H1 (cell line): ENCODE results near the gene COL25A1. TPM values are rescaled to one million over a fixed set of nuclear protein-coding genes. Genes with fewer than 3 reads are reported as not detected.

Source experiments
- CTCF ChIA-PET: fragments of 300-600 bp; sonication (Branson Sonifier 250); formaldehyde crosslinking; loops from one replicate; lab custom pipeline; 2021; ENCODE audit not compliant: partially characterized antibody; lab: Charles Lee
- POLR2A ChIA-PET: fragments of 300-600 bp; sonication (Branson Sonifier 250); formaldehyde crosslinking; loops from one replicate; lab custom pipeline; 2021; ENCODE audit warnings: inconsistent platforms; ENCODE audit not compliant: partially characterized antibody; lab: Charles Lee
- DNase-seq, 2 experiments: peaks; one replicate each; pipeline versions ENCODE4 v3.0.0 to v3.0.0-alpha.2; 2010 to 2022; ENCODE audit warnings: low spot score in 2 of 2, low read depth in 1 of 2, mixed read lengths in 1 of 2
- FAIRE-seq: peaks from 2 replicates; lab custom pipeline; 2011; peaks lifted over from hg19 to GRCh38; lab: Jason Lieb, UNC
- H2AFZ ChIP-seq: 2 replicates; pipeline ENCODE4 v1.8.1; 2012; ENCODE audit warnings: low read length, inconsistent platforms
- H2AK5ac ChIP-seq: 2 replicates; pipeline ENCODE4 v1.6.1; 2013; ENCODE audit warnings: low read depth, low read length
- H2BK120ac ChIP-seq: replicated peaks from 2 replicates; pipeline ENCODE3; 2013; ENCODE audit warnings: low read depth, low read length, inconsistent platforms
- H2BK12ac ChIP-seq: 2 replicates; pipeline ENCODE4 v1.6.1; 2013; ENCODE audit warnings: low read depth, low read length
- H2BK15ac ChIP-seq: 2 replicates; pipeline ENCODE4 v1.6.1; 2013; ENCODE audit warnings: low read length
- H2BK20ac ChIP-seq: 2 replicates; pipeline ENCODE4 v1.6.1; 2013; ENCODE audit warnings: low read length
- H2BK5ac ChIP-seq: 2 replicates; pipeline ENCODE4 v1.6.1; 2013; ENCODE audit warnings: low read depth, low read length
- H3K14ac ChIP-seq: 2 replicates; pipeline ENCODE4 v1.6.1; 2013; ENCODE audit warnings: inconsistent platforms; ENCODE audit not compliant: insufficient read length
- H3K18ac ChIP-seq: 2 replicates; pipeline ENCODE4 v1.6.1; 2013; ENCODE audit warnings: low read length; ENCODE audit errors: extremely low read depth
- H3K23ac ChIP-seq: 2 replicates; pipeline ENCODE4 v1.6.1; 2013; ENCODE audit warnings: inconsistent platforms; ENCODE audit not compliant: insufficient read length
- H3K23me2 ChIP-seq: 2 replicates; pipeline ENCODE4 v1.6.1; 2013; ENCODE audit warnings: low read depth, low read length
- H3K27ac ChIP-seq: 2 replicates; pipeline ENCODE4 v1.6.1; 2011; ENCODE audit warnings: low read depth, low read length, inconsistent platforms
- H3K27me3 ChIP-seq, 4 experiments: replicated peaks in 1 of 4; 1 replicate in 1 of 4; 2 replicates in 3 of 4; pipeline versions ENCODE4 v1.6.1 to v1.8.1; 2011 to 2013; ENCODE audit warnings: low read length in 3 of 4, mild to moderate bottlenecking in 3 of 4, inconsistent platforms in 2 of 4, mixed read lengths in 2 of 4, moderate library complexity in 1 of 4; ENCODE audit not compliant: control insufficient read depth in 3 of 4, insufficient read depth in 3 of 4; ENCODE audit errors: extremely low read depth in 1 of 4
- H3K36me3 ChIP-seq, 4 experiments: 2 replicates each; pipeline versions ENCODE4 v1.6.1 to v1.8.1; 2011 to 2013; ENCODE audit warnings: mild to moderate bottlenecking in 4 of 4, low read length in 3 of 4, moderate library complexity in 2 of 4, control low read depth in 1 of 4, inconsistent platforms in 1 of 4; ENCODE audit not compliant: insufficient read depth in 4 of 4, control insufficient read depth in 2 of 4
- H3K4ac ChIP-seq: replicated peaks from 2 replicates; pipeline ENCODE3; 2013; ENCODE audit warnings: low read length, low read depth, mixed read lengths, inconsistent platforms; ENCODE audit not compliant: insufficient read length
- H3K4me1 ChIP-seq, 4 experiments: replicated peaks in 1 of 4; 1 replicate in 1 of 4; 2 replicates in 3 of 4; pipeline versions ENCODE4 v1.6.1 to v1.8.1; 2011 to 2013; ENCODE audit warnings: low read length in 3 of 4, inconsistent platforms in 2 of 4, mixed read lengths in 1 of 4; ENCODE audit not compliant: insufficient read depth in 4 of 4, control insufficient read depth in 3 of 4
- H3K4me2 ChIP-seq, 2 experiments: 2 replicates each; pipeline versions ENCODE4 v1.6.1 to v1.8.1; 2011 to 2013; ENCODE audit warnings: low read depth in 2 of 2, low read length in 2 of 2, control low read depth in 1 of 2, inconsistent platforms in 1 of 2, mild to moderate bottlenecking in 1 of 2; ENCODE audit not compliant: insufficient read depth in 1 of 2
- H3K4me3 ChIP-seq, 4 experiments: fragments of 200-600, 300-600 bp in 1 of 4; sonication (generic), shearing (Covaris generic), sonication (Bioruptor Twin) in 1 of 4; 2 replicates each; pipeline versions ENCODE4 v1.5.1 to v1.8.1; 2011 to 2016; ENCODE audit warnings: low read length in 4 of 4, low read depth in 3 of 4, control low read depth in 2 of 4, inconsistent platforms in 2 of 4, mild to moderate bottlenecking in 2 of 4, mixed read lengths in 1 of 4, moderate library complexity in 1 of 4; ENCODE audit not compliant: insufficient read depth in 2 of 4; ENCODE audit errors: extremely low read depth in 1 of 4
- H3K56ac ChIP-seq: replicated peaks from 2 replicates; pipeline ENCODE3; 2013; ENCODE audit warnings: low read depth, mild to moderate bottlenecking, mixed read lengths, low read length, inconsistent platforms; ENCODE audit not compliant: insufficient read length
- H3K79me1 ChIP-seq: 2 replicates; pipeline ENCODE4 v1.6.1; 2013; ENCODE audit warnings: low read depth, low read length, control low read depth
- H3K79me2 ChIP-seq, 2 experiments: 2 replicates each; pipeline versions ENCODE4 v1.6.1 to v1.8.1; 2012 to 2013; ENCODE audit warnings: low read length in 2 of 2, mild to moderate bottlenecking in 2 of 2, inconsistent platforms in 1 of 2; ENCODE audit not compliant: insufficient read depth in 2 of 2, control insufficient read depth in 1 of 2
- H3K9ac ChIP-seq, 4 experiments: replicated peaks in 1 of 4; 1 replicate in 1 of 4; 2 replicates in 3 of 4; pipeline versions ENCODE4 v1.6.1 to v1.8.1; 2011 to 2013; ENCODE audit warnings: low read depth in 3 of 4, low read length in 3 of 4, control low read depth in 2 of 4, mild to moderate bottlenecking in 2 of 4, moderate library complexity in 2 of 4, inconsistent platforms in 1 of 4; ENCODE audit errors: extremely low read depth in 1 of 4
- H3K9me3 ChIP-seq, 2 experiments: 2 replicates each; pipeline versions ENCODE4 v1.6.1 to v1.8.1; 2012 to 2013; ENCODE audit warnings: mild to moderate bottlenecking in 2 of 2, moderate library complexity in 2 of 2, control low read depth in 1 of 2, inconsistent platforms in 1 of 2, low read depth in 1 of 2, low read length in 1 of 2, mixed read lengths in 1 of 2; ENCODE audit not compliant: insufficient read depth in 2 of 2
- H4K20me1 ChIP-seq, 2 experiments: replicated peaks in 1 of 2; 2 replicates each; pipeline versions ENCODE3 to v1.8.1; 2011 to 2013; ENCODE audit warnings: inconsistent platforms in 2 of 2, low read length in 2 of 2, mild to moderate bottlenecking in 1 of 2; ENCODE audit not compliant: insufficient read depth in 2 of 2, control insufficient read depth in 1 of 2
- H4K5ac ChIP-seq: 2 replicates; pipeline ENCODE4 v1.6.1; 2013; ENCODE audit warnings: low read length, low read depth, mixed read lengths, inconsistent platforms; ENCODE audit not compliant: insufficient read length
- H4K8ac ChIP-seq: 2 replicates; pipeline ENCODE4 v1.8.0; 2013; ENCODE audit warnings: mild to moderate bottlenecking, moderate library complexity, low read length, inconsistent platforms; ENCODE audit not compliant: insufficient read depth; ENCODE audit errors: extremely low read depth
- H4K91ac ChIP-seq: replicated peaks from 2 replicates; pipeline ENCODE3; 2013; ENCODE audit warnings: low read length, mixed read lengths, inconsistent platforms; ENCODE audit not compliant: insufficient read length
- CBX8 ChIP-seq: fragments of 300-800, 300-1000 bp; sonication (generic); IDR thresholded peaks from 2 replicates; pipeline ENCODE4 v1.7.1; 2016; ENCODE audit warnings: low read depth, low read length, borderline replicate concordance
- CREB1 ChIP-seq: IDR thresholded peaks from 2 replicates; pipeline ENCODE4 v1.6.1; 2012; ENCODE audit warnings: inconsistent platforms
- EGR1 ChIP-seq: IDR thresholded peaks from 2 replicates; pipeline ENCODE4 v1.6.1; 2011; ENCODE audit warnings: low read depth, low read length, borderline replicate concordance
- EZH2 ChIP-seq: fragments of 200-600 bp; sonication (generic); IDR thresholded peaks from 2 replicates; pipeline ENCODE4 v1.7.1; 2012; ENCODE audit warnings: low read depth, mild to moderate bottlenecking, moderate library complexity, low read length, inconsistent platforms; ENCODE audit not compliant: severe bottlenecking
- FOSL1 ChIP-seq: IDR thresholded peaks from 2 replicates; pipeline ENCODE4 v1.6.1; 2011; ENCODE audit warnings: mild to moderate bottlenecking, low read depth, low read length, moderate library complexity; ENCODE audit not compliant: insufficient read depth
- KDM5A ChIP-seq: fragments of 200-600 bp; IDR thresholded peaks from 2 replicates; pipeline ENCODE4 v1.7.1; 2012; ENCODE audit warnings: mild to moderate bottlenecking, low read length, inconsistent platforms, mixed read lengths
- MAFK ChIP-seq: IDR thresholded peaks from 2 replicates; pipeline ENCODE4 v1.6.1; 2012; ENCODE audit warnings: low read depth, mild to moderate bottlenecking, improper control_type of control experiment, low read length
- RAD21 ChIP-seq, 2 experiments: IDR thresholded peaks in 1 of 2; conservative IDR thresholded peaks in 1 of 2; 2 replicates each; pipeline ENCODE4 v1.6.1; 2011; ENCODE audit warnings: low read depth in 2 of 2, low read length in 2 of 2, improper control_type of control experiment in 1 of 2, inconsistent platforms in 1 of 2, mild to moderate bottlenecking in 1 of 2, moderate library complexity in 1 of 2
- TCF12 ChIP-seq: IDR thresholded peaks from 2 replicates; pipeline ENCODE4 v1.6.1; 2011; ENCODE audit warnings: low read depth, mild to moderate bottlenecking, low read length
- WGBS, 2 experiments: shearing (Covaris generic) in 1 of 2; methylation state at CpG; one replicate each; pipeline versions ENCODE4 v1.1.6 to v1.1.7; 2013 to 2015; ENCODE audit warnings: low lambda C conversion rate in 2 of 2, mixed read lengths in 2 of 2, inconsistent platforms in 1 of 2, low coverage in 1 of 2, missing lambda C conversion rate in 1 of 2; ENCODE audit not compliant: insufficient replicate concordance in 2 of 2, insufficient coverage in 1 of 2, insufficient read length in 1 of 2; ENCODE audit errors: extremely low coverage in 1 of 2, missing lambda C conversion rate in 1 of 2; 5-methylcytosine and 5-hydroxymethylcytosine counted together
- polyA plus RNA-seq, 7 experiments: library from polyadenylated mRNA; depleted of rRNA in 3 of 7; stranded (reverse) in 5 of 7; unstranded in 2 of 7; fragments of >200 nt in 5 of 7; fragments of 200-250 nt in 2 of 7; gene quantifications; 1 replicate in 5 of 7; 2 replicates in 1 of 7; 4 replicates in 1 of 7; pipeline versions ENCODE4 v1.2.1 to v1.2.3, GENCODE V29; 2011 to 2013; ENCODE audit warnings: missing spikeins in 2 of 7, mixed read lengths in 2 of 7
- total RNA-seq: library from RNA; stranded (reverse); fragmentation: NEBNext Ultra II Directional; extraction: Animal tissue kit (Norgen Biotek cat#: 25700); gene quantifications from 2 replicates; pipeline ENCODE4 v1.2.1, GENCODE V29; 2021
- TF ChIP-seq, protein P1 (sequence below): IDR thresholded peaks from 2 replicates; pipeline ENCODE4 v1.6.1; 2012; ENCODE audit warnings: inconsistent platforms

COL25A1 gene
- total and polyA plus RNA-seq, 2 of the 8 experiments (the other 6 are each of a cell fraction or from before 2014, with no cell fraction given), result 1.1 to 8.3 TPM

DNA sequence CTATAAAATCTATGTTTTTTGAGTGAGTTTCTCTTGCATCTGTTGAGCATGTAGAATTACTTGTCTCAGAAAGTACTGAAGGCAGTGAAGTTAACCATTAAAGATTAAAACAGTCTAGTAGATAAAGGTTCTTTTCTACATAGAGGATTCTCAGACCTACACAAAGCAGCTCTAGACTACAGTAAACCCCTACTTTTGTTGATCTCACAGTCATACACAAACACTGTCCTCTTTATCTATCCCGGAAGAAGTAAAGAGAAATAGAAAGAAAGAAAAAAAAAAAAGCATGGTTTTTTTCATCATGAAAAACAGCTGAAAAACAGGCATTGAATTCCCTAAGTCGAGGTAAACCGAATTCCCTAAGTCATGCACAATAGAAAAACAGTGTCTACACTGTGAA is 58.6 kb downstream of the COL25A1 start:
- no peak overlapping the region for H2AFZ ChIP-seq

More for the DNA sequence above, 58.6 kb downstream of the COL25A1 start:
- Histone ChIP-seq H3K79me1 (no peaks in the 10 kb centered on the region), H3K27ac (no peak overlapping the region), H3K27me3 (no peaks in the 10 kb centered on the region), H3K4ac (no peak overlapping the region), H4K5ac (no peak overlapping the region), H3K36me3 (no peaks in the 10 kb centered on the region), H3K9ac (no peak overlapping the region), H3K56ac (no peak overlapping the region), H3K4me2 (no peak overlapping the region), H2AK5ac (no peak overlapping the region), H2BK15ac (no peak overlapping the region), H3K4me3 (no peak overlapping the region), H4K20me1 (no peaks in the 10 kb centered on the region), H3K9me3 (no peaks in the 10 kb centered on the region), H3K79me2 (no peaks in the 10 kb centered on the region), H3K23me2 (no peaks in the 10 kb centered on the region), H3K18ac (no peak overlapping the region), H4K91ac (no peak overlapping the region), H2BK12ac (no peak overlapping the region), H4K8ac (no peak overlapping the region), H2BK5ac (no peak overlapping the region), H2BK20ac (no peak overlapping the region), H3K14ac (no peak overlapping the region), H2BK120ac (no peak overlapping the region), H3K23ac (no peak overlapping the region), H3K4me1 (peaks cover 0 to under 1% (median 0%) of the 10 kb centered on the region in 4 experiments; a peak in 1 of 7 replicates)
- TF ChIP-seq RAD21 (IDR thresholded peaks at IDR 0.05 in 1 of 2, conservative IDR thresholded peaks at IDR 0.05 in 1 of 2; ENCODE audit: low read depth in 2 of 2, low read length in 2 of 2) (no peak), CBX8 (no peak), FOSL1 (no peak), TCF12 (no peak), KDM5A (no peak), EZH2 (no peak), MAFK (no peak), EGR1 (no peak), CREB1 (no peak)
- TF ChIP-seq, protein P1, sequence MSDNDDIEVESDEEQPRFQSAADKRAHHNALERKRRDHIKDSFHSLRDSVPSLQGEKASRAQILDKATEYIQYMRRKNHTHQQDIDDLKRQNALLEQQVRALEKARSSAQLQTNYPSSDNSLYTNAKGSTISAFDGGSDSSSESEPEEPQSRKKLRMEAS, result no peak
- WGBS, 2 experiments, result 86% methylated on average over 3 of the region's 3 CpGs; no CpG with 5 or more reads in 1 of the 2 experiments
- POLR2A ChIA-PET, result no interaction called here
- no peak for DNase-seq
- no peak for FAIRE-seq
- CTCF ChIA-PET, result interaction anchor here (1.0 kb wide), 1 partner anchor 81 kb away, joined by 4 read pairs; no protein-coding TSS in a partner anchor
